Brain microvascular endothelial cell (primary cell): Measurements from ENCODE around the gene DOCK4.

Experiments used
- DNase-seq: peaks from one replicate; pipeline ENCODE4 v3.0.0-alpha.2; 2020
- H3K27ac ChIP-seq: fragments of 250-450 bp; sonication (Bioruptor Pico); 2 replicates; pipeline ENCODE4 v1.5.1; 2020; ENCODE audit warnings: mild to moderate bottlenecking, moderate library complexity
- H3K27me3 ChIP-seq: fragments of 250-450 bp; sonication (Bioruptor Pico); replicated peaks from 2 replicates; pipeline ENCODE4 v1.5.1; 2020; ENCODE audit warnings: mild to moderate bottlenecking
- H3K36me3 ChIP-seq: fragments of 250-450 bp; sonication (Bioruptor Pico); replicated peaks from 2 replicates; pipeline ENCODE4 v1.5.1; 2020; ENCODE audit warnings: mild to moderate bottlenecking
- H3K4me3 ChIP-seq: 2 replicates; pipeline ENCODE4 v1.5.1; 2011; ENCODE audit warnings: low read depth, mild to moderate bottlenecking, control low read depth, low read length, moderate library complexity
- CTCF ChIP-seq: IDR thresholded peaks from 2 replicates; pipeline ENCODE4 v1.5.1; 2011; ENCODE audit warnings: low read depth, mild to moderate bottlenecking, moderate library complexity, low read length, control low read depth, inconsistent platforms; ENCODE audit errors: missing control alignments
- in situ Hi-C: cut with HindIII; loops from 2 replicates; pipeline ENCODE4 v1.10.0; 2017; ENCODE audit warnings: low sequenced_read_pairs, low pct_ligation_motif_present

The DOCK4 gene

GRCh38 chr7:112050250-112050881 lies 155.8 kb downstream of the DOCK4 start:
- H3K4me3 ChIP-seq, result no peak overlapping the region
- no peaks in the 10 kb centered on the region for H3K36me3 ChIP-seq
- no peak overlapping the region for H3K27ac ChIP-seq
- in situ Hi-C loops, result no loop called here
- TF ChIP-seq CTCF, result no peak
- no peak for DNase-seq
- H3K27me3 ChIP-seq, result no peaks in the 10 kb centered on the region

- no peak overlapping the region for H3K4me3 ChIP-seq
- no peaks in the 10 kb centered on the region for H3K27me3 ChIP-seq
- in situ Hi-C loops, result no loop called here
- TF ChIP-seq CTCF, result no peak
- no peaks in the 10 kb centered on the region for H3K36me3 ChIP-seq
- DNase-seq, result no peak
- no peak overlapping the region for H3K27ac ChIP-seq
Measured at GRCh38 chr7:112049555-112050249, 156.5 kb downstream of the DOCK4 start.

GRCh38 chr7:112047421-112047820 lies 158.8 kb downstream of the DOCK4 start:
- H3K4me3 ChIP-seq, result no peak overlapping the region
- TF ChIP-seq CTCF, result no peak
- in situ Hi-C loops, result no loop called here
- no peak for DNase-seq
- H3K36me3 ChIP-seq, result no peaks in the 10 kb centered on the region
- no peak overlapping the region for H3K27ac ChIP-seq
- no peaks in the 10 kb centered on the region for H3K27me3 ChIP-seq

GRCh38 chr7:112045222-112045621 lies 161.0 kb downstream of the DOCK4 start:
- H3K36me3 ChIP-seq, result no peaks in the 10 kb centered on the region
- no peak overlapping the region for H3K4me3 ChIP-seq
- no peak for TF ChIP-seq CTCF
- no peak overlapping the region for H3K27ac ChIP-seq
- H3K27me3 ChIP-seq, result no peaks in the 10 kb centered on the region
- no peak for DNase-seq
- in situ Hi-C loops, result no loop called here

- H3K27me3 ChIP-seq, result no peaks in the 10 kb centered on the region
- H3K4me3 ChIP-seq, result no peak overlapping the region
- in situ Hi-C loops, result no loop called here
- no peak overlapping the region for H3K27ac ChIP-seq
- no peaks in the 10 kb centered on the region for H3K36me3 ChIP-seq
- no peak for DNase-seq
- TF ChIP-seq CTCF, result no peak
Measured at GRCh38 chr7:112042631-112043030, 163.6 kb downstream of the DOCK4 start.
